HepG2 (cell line): ENCODE data around the gene KCNMA1. TPM values are rescaled to one million over a fixed set of nuclear protein-coding genes. Genes with fewer than 3 reads are reported as not detected.

Source experiments
- BCL3 ChIP-seq: sonication (generic); formaldehyde crosslinking; IDR thresholded peaks from 2 replicates; pipeline ENCODE4 v1.5.1; 2020; ENCODE audit warnings: mild to moderate bottlenecking, missing genetic modification reagents, moderate library complexity
- CREB3 ChIP-seq: sonication (generic); formaldehyde crosslinking; IDR thresholded peaks from 2 replicates; pipeline ENCODE4 v1.5.0; 2020; ENCODE audit warnings: missing genetic modification reagents
- KIAA2018 ChIP-seq: sonication (generic); formaldehyde crosslinking; IDR thresholded peaks from 2 replicates; pipeline ENCODE4 v1.5.0; 2020; ENCODE audit warnings: mild to moderate bottlenecking, missing genetic modification reagents, borderline replicate concordance
- MAZ ChIP-seq, 2 experiments: sonication (generic) in 1 of 2; formaldehyde crosslinking in 1 of 2; IDR thresholded peaks; 2 replicates each; pipeline versions ENCODE4 v1.5.0 to v1.6.1; 2012 to 2020; ENCODE audit warnings: low read depth in 2 of 2, mild to moderate bottlenecking in 2 of 2, borderline replicate concordance in 1 of 2, improper control_type of control experiment in 1 of 2, low read length in 1 of 2, missing genetic modification reagents in 1 of 2, moderate library complexity in 1 of 2
- NFATC3 ChIP-seq: sonication (generic); formaldehyde crosslinking; IDR thresholded peaks from 2 replicates; pipeline ENCODE4 v1.5.1; 2020; ENCODE audit warnings: mild to moderate bottlenecking, missing genetic modification reagents
- SAFB2 ChIP-seq: sonication (generic); formaldehyde crosslinking; IDR thresholded peaks from 2 replicates; pipeline ENCODE4 v1.5.1; 2020; ENCODE audit warnings: missing genetic modification reagents, low read depth, mild to moderate bottlenecking, borderline replicate concordance
- STAG1 ChIP-seq: sonication (generic); formaldehyde crosslinking; IDR thresholded peaks from 2 replicates; pipeline ENCODE4 v1.4.0; 2020; ENCODE audit warnings: missing genetic modification reagents
- ZNF550 ChIP-seq: sonication (generic); formaldehyde crosslinking; IDR thresholded peaks from 2 replicates; pipeline ENCODE4 v1.4.0; 2020; ENCODE audit warnings: mild to moderate bottlenecking, missing genetic modification reagents, borderline replicate concordance
- polyA plus RNA-seq, 8 experiments: library from polyadenylated mRNA; depleted of rRNA in 3 of 8; stranded (reverse) in 7 of 8; unstranded in 1 of 8; fragments of >200 nt; fragmentation: Illumina TruSeq in 4 of 8; extraction: Trizol in 4 of 8; gene quantifications; 2 replicates each; pipeline versions ENCODE4 v1.2.1 to v1.2.3, GENCODE V29; 2011 to 2016; ENCODE audit warnings: low read depth in 4 of 8, missing spikeins in 1 of 8, mixed read lengths in 1 of 8; ENCODE audit not compliant: insufficient read depth in 1 of 8
- total RNA-seq, 5 experiments: library from RNA; depleted of rRNA; stranded (reverse); fragments of >200 nt; fragmentation: Illumina TruSeq; extraction: Trizol; gene quantifications; 2 replicates each; pipeline ENCODE4 v1.2.3, GENCODE V29; 2016; ENCODE audit warnings: low read depth in 1 of 5

KCNMA1 gene
- total and polyA plus RNA-seq, 2 of the 13 experiments (the other 11 are each of a cell fraction or from before 2014, with no cell fraction given): 0.02 TPM; not detected in 1

- TF ChIP-seq CREB3 (no peak), SAFB2 (CRISPR knock-in tag) (no peak), BCL3 (CRISPR knock-in tag) (no peak), KIAA2018 (no peak), NFATC3 (no peak), STAG1 (CRISPR knock-in tag) (no peak), MAZ (IDR thresholded peaks at IDR 0.05; ENCODE audit: borderline replicate concordance, low read depth, low read length) (no peak), MAZ (CRISPR knock-in tag; IDR thresholded peaks at IDR 0.05; ENCODE audit: low read depth) (no peak), ZNF550 (CRISPR knock-in tag) (no peak)
These were observed 714.9 kb downstream of the KCNMA1 start (continued) for GRCh38 chr10:76922666-76923065.
